HCT116 (cell line): ENCODE measurements around the gene GRK5. TPM values are rescaled to one million over a fixed set of nuclear protein-coding genes. Genes with fewer than 3 reads are reported as not detected.

Experiments used
- ATAC-seq: fragments of 200-7000 bp; cut with Tn5 transposase; 2 replicates; pipeline ENCODE4 v1.9.1; 2020; ENCODE audit warnings: mild to moderate bottlenecking, moderate library complexity
- BruUV-seq: library from RNA; stranded (reverse); fragments of 400-500 nt; replicated peaks from 2 replicates; lab custom pipeline; 2021; lab: Mats Ljungman, UMichigan
- CTCF ChIA-PET: fragments of 300-600 bp; sonication (Branson Sonifier 250); formaldehyde crosslinking; loops from one replicate; lab custom pipeline; 2021; ENCODE audit warnings: antibody characterized with exemption; lab: Charles Lee
- POLR2A ChIA-PET: fragments of 300-600, 350-600 bp; sonication (Branson Sonifier 250); formaldehyde crosslinking; loops from one replicate; lab custom pipeline; 2021; ENCODE audit warnings: antibody characterized with exemption; lab: Charles Lee
- RAD21 ChIA-PET, 2 experiments: fragments of 300-600 bp; sonication (Branson Sonifier 250); formaldehyde crosslinking; loops; one replicate each; lab custom pipeline; 2023; ENCODE audit warnings: low total read pairs in 2 of 2; ENCODE audit not compliant: uncharacterized antibody in 2 of 2, unreplicated experiment in 2 of 2, low non-redundant PET in 1 of 2; lab: Charles Lee
- DNase-seq: peaks from one replicate; pipeline ENCODE4 v3.0.0-alpha.2; 2010; ENCODE audit warnings: low read depth, low spot score
- H2AFZ ChIP-seq: fragments of 200-600 bp; shearing (Covaris generic), sonication (generic); 2 replicates; pipeline ENCODE4 v1.6.1; 2017; ENCODE audit warnings: low read depth, mixed run types, mixed read lengths, antibody characterized with exemption, low read length; ENCODE audit not compliant: poor library complexity, severe bottlenecking
- H3K27ac ChIP-seq: 2 replicates; pipeline ENCODE4 v1.5.1; 2012; ENCODE audit warnings: low read depth, low read length
- H3K27me3 ChIP-seq: fragments of 200-600 bp; sonication (generic); 2 replicates; pipeline ENCODE4 v1.6.1; 2016; ENCODE audit warnings: mixed run types, low read length, mixed read lengths; ENCODE audit not compliant: insufficient read depth
- H3K36me3 ChIP-seq, 2 experiments: fragments of 200-500 bp in 1 of 2; fragments of 200-600 bp in 1 of 2; sonication (Bioruptor generic) in 1 of 2; sonication (generic) in 1 of 2; 2 replicates each; pipeline versions ENCODE4 v1.5.1 to v1.6.1; 2014 to 2016; ENCODE audit warnings: low read length in 2 of 2, inconsistent platforms in 1 of 2, mixed read lengths in 1 of 2, mixed run types in 1 of 2; ENCODE audit not compliant: insufficient read depth in 2 of 2, control insufficient read depth in 1 of 2
- H3K4me1 ChIP-seq, 2 experiments: fragments of 200-600 bp in 1 of 2; sonication (generic) in 1 of 2; 2 replicates each; pipeline versions ENCODE4 v1.5.1 to v1.6.1; 2012 to 2017; ENCODE audit warnings: low read length in 2 of 2, inconsistent platforms in 1 of 2, mild to moderate bottlenecking in 1 of 2, mixed read lengths in 1 of 2, mixed run types in 1 of 2, moderate library complexity in 1 of 2; ENCODE audit not compliant: insufficient read depth in 2 of 2, control insufficient read depth in 1 of 2
- H3K4me2 ChIP-seq: fragments of 200-600 bp; sonication (generic); 2 replicates; pipeline ENCODE4 v1.6.1; 2017; ENCODE audit warnings: mixed run types, low read length, mixed read lengths
- H3K4me3 ChIP-seq, 2 experiments: fragments of 200-600 bp in 1 of 2; sonication (generic) in 1 of 2; replicated peaks in 1 of 2; 2 replicates each; pipeline ENCODE4 v1.5.1; 2011 to 2016; ENCODE audit warnings: low read length in 2 of 2, control low read depth in 1 of 2, low read depth in 1 of 2, mild to moderate bottlenecking in 1 of 2, mixed read lengths in 1 of 2, mixed run types in 1 of 2
- H3K79me2 ChIP-seq: fragments of 200-600 bp; sonication (generic); 2 replicates; pipeline ENCODE4 v1.6.1; 2017; ENCODE audit warnings: mild to moderate bottlenecking, mixed run types, low read length, moderate library complexity, mixed read lengths; ENCODE audit not compliant: insufficient read depth
- H3K9ac ChIP-seq: fragments of 200-600 bp; sonication (generic); 2 replicates; pipeline ENCODE4 v1.6.1; 2016; ENCODE audit warnings: low read length, mixed read lengths
- H3K9me2 ChIP-seq: fragments of 200-600 bp; sonication (generic), shearing (Covaris generic); 2 replicates; pipeline ENCODE4 v1.6.1; 2017; ENCODE audit warnings: mixed run types, mild to moderate bottlenecking, moderate library complexity; ENCODE audit not compliant: insufficient read depth
- H3K9me3 ChIP-seq, 2 experiments: fragments of 200-500 bp in 1 of 2; fragments of 200-600 bp in 1 of 2; sonication (Bioruptor generic) in 1 of 2; sonication (generic) in 1 of 2; 2 replicates each; pipeline ENCODE4 v1.6.1; 2014 to 2017; ENCODE audit warnings: low read length in 2 of 2, mixed read lengths in 2 of 2, inconsistent platforms in 1 of 2, low read depth in 1 of 2, mild to moderate bottlenecking in 1 of 2, mixed run types in 1 of 2, moderate library complexity in 1 of 2; ENCODE audit not compliant: control insufficient read depth in 1 of 2, insufficient read depth in 1 of 2
- H4K20me1 ChIP-seq: fragments of 200-600 bp; sonication (generic), shearing (Covaris generic); 2 replicates; pipeline ENCODE4 v1.6.1; 2017; ENCODE audit warnings: mixed run types, mild to moderate bottlenecking, moderate library complexity; ENCODE audit not compliant: insufficient read depth
- CEBPB ChIP-seq: IDR thresholded peaks from 2 replicates; pipeline ENCODE4 v1.6.1; 2012; ENCODE audit warnings: low read depth
- CTCF ChIP-seq, 3 experiments: fragments of 200-600 bp in 1 of 3; sonication (generic) in 1 of 3; IDR thresholded peaks in 2 of 3; conservative IDR thresholded peaks in 1 of 3; 2 replicates each; pipeline ENCODE4 v1.5.1; 2012 to 2017; ENCODE audit warnings: low read depth in 2 of 3, low read length in 2 of 3, antibody characterized with exemption in 1 of 3, borderline replicate concordance in 1 of 3, control low read depth in 1 of 3, mild to moderate bottlenecking in 1 of 3, mixed read lengths in 1 of 3, mixed run types in 1 of 3, moderate library complexity in 1 of 3; ENCODE audit not compliant: insufficient read depth in 1 of 3
- EGR1 ChIP-seq: IDR thresholded peaks from 2 replicates; pipeline ENCODE4 v1.6.1; 2012; ENCODE audit warnings: low read depth
- ELF1 ChIP-seq: IDR thresholded peaks from 2 replicates; pipeline ENCODE4 v1.6.1; 2012; ENCODE audit warnings: low read depth, borderline replicate concordance
- EZH2 ChIP-seq: fragments of 200-600 bp; sonication (generic); IDR thresholded peaks from 2 replicates; pipeline ENCODE4 v1.6.1; 2017; ENCODE audit warnings: antibody characterized with exemption, mixed run types
- JUND ChIP-seq: IDR thresholded peaks from 2 replicates; pipeline ENCODE4 v1.6.1; 2012
- MAX ChIP-seq: IDR thresholded peaks from 2 replicates; pipeline ENCODE4 v1.6.1; 2012
- POLR2AphosphoS5 ChIP-seq: IDR thresholded peaks from 2 replicates; pipeline ENCODE4 v1.6.1; 2011; ENCODE audit warnings: mild to moderate bottlenecking, low read depth, low read length, moderate library complexity
- RAD21 ChIP-seq: IDR thresholded peaks from 2 replicates; pipeline ENCODE4 v1.6.1; 2012; ENCODE audit warnings: low read depth, mild to moderate bottlenecking
- YY1 ChIP-seq: IDR thresholded peaks from 2 replicates; pipeline ENCODE4 v1.6.1; 2011; ENCODE audit warnings: low read length, low read depth, moderate library complexity, mild to moderate bottlenecking; ENCODE audit not compliant: insufficient replicate concordance; ENCODE audit errors: extremely low read depth
- ZBTB33 ChIP-seq: IDR thresholded peaks from 2 replicates; pipeline ENCODE4 v1.6.1; 2011; ENCODE audit warnings: mild to moderate bottlenecking, low read length, moderate library complexity; ENCODE audit not compliant: insufficient replicate concordance; ENCODE audit errors: extremely low read depth
- ZFX ChIP-seq: fragments of 450-650 bp; IDR thresholded peaks from 2 replicates; pipeline ENCODE4 v1.6.1; 2017
- intact Hi-C: fragments of 100-400 bp; cut with micrococcal nuclease; formaldehyde crosslinking; loops from 2 replicates; pipeline ENCODE4 v1.10.0; 2022
- total RNA-seq: library from RNA; stranded (reverse); gene quantifications from one replicate; pipeline ENCODE4 v1.2.1, GENCODE V29; 2021; ENCODE audit not compliant: unreplicated experiment

Gene GRK5
- total RNA-seq, 1 experiment from 2014 or later = 7.3 TPM

GRCh38 chr10:119425881-119426170, 218.5 kb downstream of the GRK5 start:
- no TSS peak for BruUV-seq
- intact Hi-C loops = no loop called here
- Histone ChIP-seq H3K79me2 (no peaks in the 10 kb centered on the region), H2AFZ (no peak overlapping the region), H3K9me2 (no peaks in the 10 kb centered on the region), H3K27ac (no peak overlapping the region), H3K9me3 (no peaks in the 10 kb centered on the region), H3K36me3 (no peaks in the 10 kb centered on the region), H3K27me3 (no peaks in the 10 kb centered on the region), H3K9ac (no peak overlapping the region), H3K4me1 (peaks cover 12 to 15% of the 10 kb centered on the region in 2 experiments; a peak in 3 of 4 replicates), H3K4me3 (no peak overlapping the region), H3K4me2 (no peak overlapping the region), H4K20me1 (no peaks in the 10 kb centered on the region)
- RAD21 ChIA-PET = interaction anchor here in 1 of 2 experiments (0.7 kb wide), 1 partner anchor 12 kb away, joined by 3 read pairs; no protein-coding TSS in a partner anchor
- ATAC-seq (no peak), DNase-seq (no peak)
- TF ChIP-seq POLR2AphosphoS5 (no peak), EGR1 (no peak), YY1 (no peak), EZH2 (no peak), ELF1 (no peak), RAD21 (no peak), MAX (no peak), ZFX (no peak), ZBTB33 (no peak), CTCF (IDR thresholded peaks at IDR 0.05 in 2 of 3, conservative IDR thresholded peaks at IDR 0.05 in 1 of 3; ENCODE audit: borderline replicate concordance in 1 of 3, insufficient read depth in 1 of 3, low read depth in 2 of 3, low read length in 2 of 3) (no peak), JUND (no peak), CEBPB (no peak)
- POLR2A ChIA-PET = no interaction called here
- CTCF ChIA-PET = interaction anchor here (1.5 kb wide), 1 partner anchor 227 kb away, joined by 5 read pairs; no protein-coding TSS in a partner anchor
